CD4-positive, alpha-beta T cell treated with Interleukin-6 at 100 ng/mL for 8 hours (primary cell): ENCODE data around the gene OR4M2.
"Not testable (repeated sequence)": the region's sequence is repeated elsewhere in the genome, so short reads cannot be mapped to it uniquely, and the experiment has no call there.

Experiments
- DNase-seq: peaks from one replicate; pipeline ENCODE4 v3.0.0-alpha.2; 2020; ENCODE audit warnings: mixed read lengths, low spot score

Gene OR4M2, protein sequence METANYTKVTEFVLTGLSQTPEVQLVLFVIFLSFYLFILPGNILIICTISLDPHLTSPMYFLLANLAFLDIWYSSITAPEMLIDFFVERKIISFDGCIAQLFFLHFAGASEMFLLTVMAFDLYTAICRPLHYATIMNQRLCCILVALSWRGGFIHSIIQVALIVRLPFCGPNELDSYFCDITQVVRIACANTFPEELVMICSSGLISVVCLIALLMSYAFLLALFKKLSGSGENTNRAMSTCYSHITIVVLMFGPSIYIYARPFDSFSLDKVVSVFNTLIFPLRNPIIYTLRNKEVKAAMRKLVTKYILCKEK

DNA sequence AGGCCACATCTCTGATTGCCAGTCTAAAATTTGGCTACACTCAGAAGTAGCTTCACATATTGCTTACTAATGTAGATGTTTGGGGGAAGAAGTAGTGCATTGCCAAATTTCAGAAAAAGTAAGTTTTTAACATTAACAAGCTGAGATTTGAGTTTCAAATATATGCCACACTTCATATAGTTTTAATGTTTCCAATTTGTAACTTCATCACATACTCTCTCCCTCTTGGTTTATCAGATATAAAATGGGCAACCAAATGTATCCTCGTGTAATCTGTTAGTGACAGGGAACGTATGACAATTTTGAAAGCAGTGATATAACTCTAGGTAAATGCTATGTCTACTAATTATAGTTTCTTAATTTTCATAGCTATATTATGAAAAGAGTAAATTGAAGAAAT lies at the start of gene OR4M2:
Gene OR4M2, plus strand, starts transcription at position 301 of the 400 bp plus-strand sequence. Its CDS starts 98 bp downstream, at position 399.
- DNase-seq = not testable (repeated sequence)

DNA sequence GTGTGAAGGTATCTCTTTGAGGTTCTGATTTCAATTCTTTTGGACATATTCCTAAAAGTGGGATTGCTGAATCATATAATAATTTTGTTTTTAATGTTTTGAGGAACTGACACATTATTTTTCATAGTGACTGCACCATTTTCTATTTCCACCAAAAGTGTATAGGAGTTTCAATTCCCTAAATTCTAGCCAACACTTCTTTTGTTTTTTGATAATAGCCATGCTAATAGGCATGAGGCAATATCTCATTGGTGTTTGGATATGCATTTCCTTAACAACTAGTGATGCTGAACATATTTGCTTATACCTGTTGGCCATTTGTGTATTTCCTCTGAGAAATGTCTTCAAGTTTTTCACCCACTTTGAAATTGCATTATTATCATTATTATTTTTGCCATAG lies 11.1 kb upstream of the OR4M2 start:
- not testable (repeated sequence) for DNase-seq

DNA sequence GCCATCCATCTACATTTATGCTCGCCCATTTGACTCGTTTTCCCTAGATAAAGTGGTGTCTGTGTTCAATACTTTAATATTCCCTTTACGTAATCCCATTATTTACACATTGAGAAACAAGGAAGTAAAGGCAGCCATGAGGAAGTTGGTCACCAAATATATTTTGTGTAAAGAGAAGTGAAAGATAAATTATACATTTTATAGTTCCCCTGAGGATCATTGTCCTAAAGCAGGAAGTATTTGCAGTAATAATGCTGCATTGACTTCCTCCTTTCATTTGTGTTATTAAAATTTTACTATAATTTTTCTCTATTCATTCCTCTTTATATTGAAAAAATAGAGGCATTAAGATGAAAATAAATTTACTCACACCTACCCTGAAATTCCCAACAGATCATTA lies 1.1 kb downstream of the OR4M2 start:
- DNase-seq = not testable (repeated sequence)

DNA sequence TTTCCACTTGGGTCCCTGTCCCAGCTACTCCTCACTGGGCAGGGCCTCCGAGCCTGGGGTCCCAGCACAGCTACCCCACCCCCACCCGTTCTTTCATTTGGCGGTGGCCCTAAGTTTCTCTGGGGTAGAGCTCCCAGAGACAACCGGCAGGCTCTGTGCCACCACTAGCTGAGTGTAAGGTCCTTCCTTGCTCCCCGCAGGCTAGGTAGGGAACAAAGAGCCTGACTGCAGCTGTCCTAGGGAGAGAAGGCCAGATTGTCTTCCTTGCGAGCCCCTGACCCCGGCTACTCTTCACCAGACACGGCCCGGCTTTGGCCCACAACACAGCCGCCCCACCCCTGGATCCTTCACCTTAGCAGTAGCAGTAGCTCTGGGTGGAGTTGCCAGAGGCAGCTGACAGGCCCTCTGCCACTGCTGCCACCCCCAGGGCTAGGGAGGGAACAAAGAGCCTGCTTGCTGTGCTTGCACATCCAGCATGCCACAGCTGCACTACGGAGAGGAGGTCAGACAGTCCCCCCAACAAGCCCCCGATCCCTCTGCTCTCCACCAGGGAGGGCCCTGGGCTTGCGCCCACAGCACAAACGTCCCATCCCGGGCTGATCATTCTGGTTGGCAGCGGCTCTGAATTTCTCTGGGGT lies 18.4 kb downstream of the OR4M2 start:
- DNase-seq = not testable (repeated sequence)

DNA sequence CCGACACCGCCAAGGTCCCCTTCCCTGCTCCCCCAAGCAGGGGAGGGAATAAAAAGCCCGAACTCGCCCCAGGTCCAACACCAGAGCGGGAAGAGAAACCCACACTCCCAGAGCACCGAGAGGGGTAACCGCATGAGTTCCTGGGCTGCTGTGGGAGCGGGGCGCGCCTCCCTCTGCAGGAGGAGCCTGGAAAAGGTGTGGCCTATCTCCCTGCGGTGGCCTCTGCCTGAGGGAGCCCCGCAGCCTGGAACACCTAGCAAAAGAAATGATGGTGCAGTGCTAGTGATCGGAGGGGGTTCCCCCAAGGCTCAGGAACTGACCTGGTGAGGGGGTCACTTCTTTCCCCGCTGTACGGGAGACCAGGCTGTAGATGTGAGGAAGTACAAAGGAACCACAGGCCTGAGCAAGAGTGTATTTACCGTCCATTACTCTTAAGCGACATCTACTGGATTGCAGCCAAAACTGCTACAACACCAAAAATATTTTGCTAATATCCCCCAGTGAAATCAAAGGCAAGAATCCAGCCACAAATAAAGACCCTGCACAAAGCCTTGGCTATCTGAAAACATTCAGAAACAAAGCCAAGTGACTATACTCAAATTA lies 19.1 kb downstream of the OR4M2 start:
- DNase-seq = not testable (repeated sequence)

DNA sequence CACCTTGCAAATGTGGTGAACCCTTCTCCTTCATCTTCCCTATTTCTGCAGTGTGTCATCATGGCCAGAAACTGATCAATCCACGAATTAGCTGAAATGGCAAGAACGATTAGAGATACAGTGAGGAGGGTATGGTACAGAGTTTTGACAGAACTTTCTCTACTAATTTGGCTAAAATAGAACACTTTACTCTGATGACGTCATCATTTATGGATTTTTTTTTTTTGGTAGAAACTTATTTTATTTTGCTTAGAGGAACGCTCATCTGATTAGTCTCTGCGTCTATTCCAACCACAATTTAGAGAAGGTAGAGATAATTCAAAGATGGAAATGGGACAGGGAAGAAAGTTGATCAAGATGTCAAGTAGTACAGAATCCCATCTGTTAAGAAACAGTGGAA lies 41.7 kb downstream of the OR4M2 start:
- not testable (repeated sequence) for DNase-seq
